NCI-H1417 treated with DMSO at 0.1 percent for 48 hours (cell line): ENCODE measurements around the gene ARHGAP20.

ENCODE experiments used
- DNase-seq: peaks from one replicate; lab custom pipeline; 2025; lab: John Stamatoyannopoulos, UW

Gene ARHGAP20, protein sequence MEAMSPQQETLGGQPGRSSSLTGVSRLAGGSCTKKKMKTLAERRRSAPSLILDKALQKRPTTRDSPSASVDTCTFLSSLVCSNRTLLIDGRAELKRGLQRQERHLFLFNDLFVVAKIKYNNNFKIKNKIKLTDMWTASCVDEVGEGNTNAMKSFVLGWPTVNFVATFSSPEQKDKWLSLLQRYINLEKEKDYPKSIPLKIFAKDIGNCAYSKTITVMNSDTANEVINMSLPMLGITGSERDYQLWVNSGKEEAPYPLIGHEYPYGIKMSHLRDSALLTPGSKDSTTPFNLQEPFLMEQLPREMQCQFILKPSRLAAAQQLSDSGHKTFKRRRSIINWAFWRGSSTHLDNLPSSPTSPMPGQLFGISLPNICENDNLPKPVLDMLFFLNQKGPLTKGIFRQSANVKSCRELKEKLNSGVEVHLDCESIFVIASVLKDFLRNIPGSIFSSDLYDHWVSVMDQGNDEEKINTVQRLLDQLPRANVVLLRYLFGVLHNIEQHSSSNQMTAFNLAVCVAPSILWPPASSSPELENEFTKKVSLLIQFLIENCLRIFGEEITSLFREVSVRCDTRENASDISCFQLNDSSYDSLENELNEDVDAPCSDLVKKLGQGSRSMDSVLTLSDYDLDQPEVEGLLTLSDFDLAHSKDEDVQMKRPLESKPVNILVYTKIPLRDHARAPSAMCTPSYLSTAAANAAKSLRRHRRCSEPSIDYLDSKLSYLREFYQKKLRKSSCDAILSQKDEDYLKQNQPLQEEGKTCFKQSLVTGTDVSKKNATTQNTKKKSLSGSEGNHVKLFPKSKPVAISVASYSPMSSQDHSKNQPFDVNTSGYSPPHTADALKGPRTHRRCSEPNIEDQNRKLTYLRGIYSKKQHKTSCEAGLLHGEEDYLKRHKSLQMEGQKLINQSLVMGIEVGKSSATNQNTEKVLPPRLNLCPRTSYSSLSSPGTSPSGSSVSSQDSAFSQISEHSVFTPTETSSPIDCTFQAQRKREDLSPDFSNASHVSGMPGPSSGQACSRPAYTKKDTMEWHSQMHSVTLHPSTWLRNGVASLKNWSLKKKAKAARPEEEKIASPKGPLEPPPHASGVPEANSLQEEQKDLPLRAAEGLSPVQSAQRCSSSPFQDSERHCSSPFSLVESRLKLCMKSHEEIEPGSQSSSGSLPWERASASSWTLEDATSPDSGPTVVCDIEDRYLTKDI

DNA sequence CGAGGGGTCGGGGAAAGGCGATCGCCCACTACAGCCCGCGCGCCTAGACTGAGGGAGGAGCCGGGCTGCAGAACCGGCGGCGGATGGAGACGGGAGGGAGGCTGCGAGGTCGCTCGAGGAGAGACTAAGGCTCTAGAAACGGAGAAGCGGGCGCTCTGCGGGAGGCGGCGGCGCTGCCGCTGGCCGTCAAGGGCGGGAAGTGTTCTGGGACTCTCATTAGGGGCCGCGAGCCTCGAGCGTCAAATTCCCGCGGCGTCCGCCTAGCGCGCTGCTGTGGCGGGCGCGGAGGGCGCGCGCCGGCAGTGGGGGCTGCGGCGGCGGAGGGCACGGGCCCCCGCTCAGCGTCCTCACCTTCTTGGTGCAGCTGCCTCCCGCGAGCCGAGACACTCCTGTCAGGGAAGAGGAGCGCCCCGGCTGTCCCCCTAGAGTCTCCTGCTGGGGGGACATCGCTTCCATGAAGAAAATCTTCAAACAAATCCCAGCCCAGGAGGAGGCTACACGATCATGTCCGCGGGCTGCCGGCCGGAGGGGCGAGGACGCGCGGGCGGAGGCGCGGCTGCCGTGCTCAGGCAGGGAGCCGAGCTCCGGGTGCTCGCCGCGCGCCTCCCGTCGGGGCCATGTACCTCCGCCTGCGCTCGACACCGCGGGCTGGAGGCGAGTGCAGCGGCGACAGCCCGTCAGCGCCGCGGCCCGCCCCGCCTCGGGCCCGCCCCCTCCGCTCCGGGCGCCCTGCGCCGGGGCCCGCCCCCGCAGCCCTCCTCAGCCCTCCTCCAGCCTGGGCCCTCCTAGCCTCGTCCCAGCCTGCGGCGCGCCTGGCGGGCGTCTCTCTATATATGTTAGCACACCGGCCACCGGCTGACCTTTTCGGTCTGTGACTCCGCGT lies at the start of gene ARHGAP20:
Gene ARHGAP20 (minus strand): TSS at position 662 of the 883 bp plus-strand sequence. CDS start 206 bp downstream, at position 456.
- DNase-seq = no peak

DNA sequence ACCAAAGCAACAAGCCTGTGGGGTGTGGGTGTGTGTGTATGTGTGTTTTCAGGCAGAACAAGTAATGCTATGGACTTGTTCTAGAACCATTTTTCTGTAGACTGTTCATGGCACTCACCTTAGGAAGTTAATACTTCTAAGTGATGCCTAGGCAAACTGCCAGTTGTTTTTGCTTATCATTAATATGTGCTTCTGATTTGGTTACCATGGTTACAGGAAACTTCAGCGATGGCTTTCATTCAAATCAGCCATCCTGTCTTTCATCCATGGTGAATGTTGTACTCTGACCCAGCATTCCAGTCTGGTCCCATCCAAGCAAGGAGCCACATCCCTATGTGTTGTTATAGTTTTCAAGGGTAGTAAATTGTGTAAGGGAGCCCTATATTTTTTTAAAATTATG lies 49.8 kb upstream of the ARHGAP20 start:
- DNase-seq = no peak

DNA sequence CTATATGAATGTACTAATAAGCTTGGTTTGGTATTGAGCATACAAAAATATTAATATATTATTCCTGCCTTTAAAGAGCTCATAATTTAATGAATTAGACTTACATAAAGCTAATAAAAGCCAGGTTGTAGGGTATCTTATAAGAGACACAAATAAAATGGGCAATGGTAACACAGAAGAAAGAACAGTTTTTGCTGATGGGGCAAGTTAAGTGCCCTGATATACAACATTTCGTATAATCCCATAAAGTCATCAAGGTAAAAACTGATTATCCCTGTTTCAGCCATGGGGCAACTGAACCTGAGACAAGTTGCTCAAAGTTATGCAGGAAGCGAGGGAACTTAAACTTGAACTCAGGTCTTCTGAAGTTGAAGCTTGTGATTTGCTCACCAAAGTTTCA lies 48.9 kb upstream of the ARHGAP20 start:
- no peak for DNase-seq

DNA sequence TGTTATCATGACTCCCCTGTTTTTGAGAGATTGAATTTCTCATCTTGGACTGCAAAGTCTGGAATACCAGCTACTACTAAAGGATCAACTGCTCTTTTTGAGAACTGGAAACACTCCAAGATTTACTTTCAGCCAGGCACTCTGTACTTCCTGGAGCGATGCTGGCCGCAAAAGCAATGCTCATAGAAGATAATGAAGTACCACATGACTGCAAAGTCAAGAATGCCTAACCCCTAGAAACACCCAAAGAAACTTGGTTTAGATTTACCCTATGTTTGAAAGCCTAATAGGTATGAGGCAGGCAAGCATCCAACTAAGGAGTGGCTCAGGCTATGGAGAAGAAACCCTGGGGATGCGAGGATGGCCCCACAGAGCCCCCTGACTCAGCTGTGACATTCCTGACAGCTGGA lies 47.7 kb upstream of the ARHGAP20 start:
- no peak for DNase-seq

DNA sequence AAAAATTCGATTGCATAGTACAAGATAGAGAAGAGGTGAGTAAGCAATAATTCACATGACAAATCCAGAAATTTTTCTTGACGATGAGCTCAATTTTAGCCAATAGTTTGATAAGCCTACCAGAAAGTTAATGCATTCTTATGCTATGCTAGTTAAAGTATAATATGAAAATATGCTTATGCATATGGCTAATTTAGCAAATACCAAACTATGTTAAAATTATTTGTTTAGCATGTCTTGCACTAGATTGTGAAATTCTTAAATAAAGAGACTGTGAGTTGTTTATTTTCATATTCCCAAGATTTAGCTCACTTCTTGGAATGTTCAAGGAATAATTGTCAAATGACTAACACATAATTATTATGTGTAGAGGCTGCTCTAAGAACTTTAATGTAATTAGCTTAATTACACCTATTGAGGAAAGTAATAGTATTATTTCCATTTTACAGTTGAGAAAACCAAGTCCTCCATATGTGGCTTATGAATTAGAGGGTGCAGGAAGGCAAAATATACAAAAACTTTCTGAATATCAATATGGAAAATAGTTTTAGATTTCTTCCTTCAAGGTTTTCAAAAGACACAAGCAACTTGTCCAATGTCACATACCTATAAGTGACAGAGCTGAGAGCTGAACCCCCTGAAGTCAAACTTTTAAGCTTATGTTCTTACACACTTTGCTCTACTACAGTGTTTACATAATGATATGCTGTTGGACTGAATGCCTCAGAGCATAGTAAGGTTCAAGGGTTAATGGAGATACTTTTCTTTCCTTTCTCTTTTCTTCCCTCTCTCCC lies 45.9 kb upstream of the ARHGAP20 start:
- no peak for DNase-seq

DNA sequence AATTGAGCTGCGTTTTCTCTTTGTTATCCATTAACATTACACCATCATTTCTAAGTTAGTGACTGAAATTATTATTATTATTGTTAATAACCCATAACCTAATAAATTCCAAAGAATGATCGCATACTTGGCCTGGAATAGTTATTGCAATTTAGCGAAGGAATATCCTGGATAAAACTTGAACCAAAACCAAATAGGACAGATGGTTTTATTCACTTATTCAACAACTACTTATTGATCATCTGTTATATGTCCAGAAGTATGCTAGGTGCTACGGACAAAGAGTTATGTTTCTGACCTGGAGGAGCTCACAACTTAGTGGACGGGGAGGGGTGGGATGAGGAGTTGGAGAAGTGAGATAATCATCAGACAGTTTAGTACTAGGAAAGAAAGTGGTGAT lies 44.8 kb upstream of the ARHGAP20 start:
- DNase-seq = no peak

DNA sequence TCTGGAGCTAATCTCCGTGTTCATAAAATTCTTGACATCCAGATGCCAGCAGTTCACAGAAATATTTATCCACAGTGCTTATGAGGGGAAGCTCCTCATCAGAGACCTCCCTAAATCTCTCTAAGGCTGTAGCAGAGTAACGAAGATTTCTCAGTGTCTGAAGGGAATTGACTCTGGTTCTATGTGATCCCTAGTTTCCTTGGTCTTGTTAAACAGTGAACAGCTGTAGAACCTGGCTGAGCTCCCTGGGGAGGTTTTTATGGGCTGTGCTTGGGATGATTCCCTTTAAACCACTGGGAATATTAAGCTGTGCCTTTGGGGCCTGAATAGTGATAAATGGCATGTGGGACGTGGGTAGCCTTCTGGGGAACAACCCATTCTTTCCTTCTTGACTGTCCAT lies 43.7 kb upstream of the ARHGAP20 start:
- no peak for DNase-seq

DNA sequence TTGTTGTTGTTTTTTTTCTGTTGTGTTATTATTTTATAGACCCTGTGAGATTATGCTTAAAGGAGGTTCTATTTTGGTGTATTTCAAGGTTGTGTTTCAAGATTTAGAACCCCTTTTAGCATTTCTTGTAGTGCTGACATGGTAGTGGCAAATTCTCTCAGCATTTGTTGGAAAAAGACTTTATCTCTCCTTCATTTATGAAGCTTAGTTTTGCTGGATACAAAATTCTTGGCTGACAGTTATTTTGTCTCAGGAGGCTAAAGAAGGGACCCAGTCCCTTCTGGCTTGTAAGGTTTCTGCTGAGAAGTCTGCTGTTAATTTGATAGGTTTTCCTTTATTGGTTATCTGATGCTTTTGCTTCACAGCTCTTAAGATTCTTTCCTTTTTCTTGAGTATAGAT lies 40.7 kb upstream of the ARHGAP20 start:
- no peak for DNase-seq

DNA sequence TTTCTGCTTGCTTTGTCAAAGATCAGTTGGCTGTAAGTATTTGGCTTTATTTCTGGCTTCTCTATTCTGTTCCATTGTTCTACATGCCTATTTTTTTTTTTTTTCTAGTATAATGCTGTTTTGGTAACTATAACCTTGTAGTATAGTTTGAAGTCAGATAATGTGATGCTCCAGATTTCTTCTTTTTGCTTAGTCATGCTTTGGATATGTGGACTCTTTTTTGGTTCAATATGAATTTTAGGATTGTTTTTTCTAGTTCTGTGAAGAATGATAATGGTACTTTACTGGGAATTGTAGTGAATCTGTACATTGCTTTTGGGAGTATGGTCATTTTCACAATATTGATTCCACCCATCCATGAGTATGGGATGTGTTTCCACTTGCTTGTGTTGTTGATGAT lies 37.9 kb upstream of the ARHGAP20 start:
- DNase-seq = no peak

DNA sequence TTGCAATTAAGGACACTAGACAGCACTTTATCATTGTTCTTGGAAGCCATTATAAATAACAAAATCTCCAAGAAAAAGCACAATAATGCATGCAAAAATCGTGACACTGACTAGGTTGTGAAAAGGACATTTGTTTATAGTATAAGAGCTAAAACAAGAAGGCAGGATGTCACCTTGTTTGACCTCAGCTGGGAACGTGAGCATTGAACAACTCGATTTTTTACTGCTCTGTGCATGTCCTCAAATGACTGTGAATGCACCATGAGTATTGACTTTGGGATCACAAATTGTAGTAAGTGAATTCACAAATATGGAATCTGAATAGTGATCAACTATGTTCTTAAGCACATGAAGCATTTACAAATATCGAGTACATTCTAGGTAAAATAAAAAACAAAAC lies 35.3 kb upstream of the ARHGAP20 start:
- DNase-seq = no peak

DNA sequence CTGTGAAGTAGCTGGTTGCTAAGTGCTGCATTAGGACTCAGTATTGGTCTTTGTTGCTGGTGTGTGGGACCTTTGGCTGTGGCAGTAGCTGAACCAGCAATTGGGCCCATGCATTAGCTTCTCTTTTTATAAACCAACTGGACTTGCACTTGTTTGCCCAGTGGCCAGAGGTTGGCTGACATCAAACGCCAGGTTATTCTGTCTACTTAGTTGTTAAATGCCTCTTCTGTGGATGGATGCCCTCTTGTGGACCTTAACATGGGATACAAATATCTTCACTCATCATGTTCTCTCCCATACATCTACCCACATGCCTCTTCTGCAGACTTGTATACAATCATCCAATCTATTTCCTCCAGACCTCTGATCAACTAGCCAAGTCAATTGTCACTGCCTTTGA lies 26.4 kb upstream of the ARHGAP20 start:
- DNase-seq = no peak

DNA sequence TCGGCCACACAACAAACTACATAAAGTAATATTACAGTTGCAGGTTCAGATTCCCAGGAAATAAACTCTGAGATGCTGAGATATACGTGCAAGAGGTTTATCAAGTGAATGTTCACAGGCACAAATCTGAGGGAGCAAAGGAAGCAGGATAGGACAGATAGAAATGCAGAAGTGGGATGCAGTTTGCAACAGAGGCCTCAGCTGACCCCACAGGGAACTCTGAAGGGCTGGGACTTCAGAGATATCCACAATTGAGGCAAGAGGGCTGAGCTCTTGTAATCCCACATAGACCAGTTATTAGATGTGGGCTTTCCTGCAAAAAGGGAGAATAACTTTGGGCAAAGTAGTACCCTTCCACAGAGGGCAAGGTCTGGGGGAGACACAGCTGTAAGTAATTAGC lies 25.4 kb upstream of the ARHGAP20 start:
- DNase-seq = no peak

DNA sequence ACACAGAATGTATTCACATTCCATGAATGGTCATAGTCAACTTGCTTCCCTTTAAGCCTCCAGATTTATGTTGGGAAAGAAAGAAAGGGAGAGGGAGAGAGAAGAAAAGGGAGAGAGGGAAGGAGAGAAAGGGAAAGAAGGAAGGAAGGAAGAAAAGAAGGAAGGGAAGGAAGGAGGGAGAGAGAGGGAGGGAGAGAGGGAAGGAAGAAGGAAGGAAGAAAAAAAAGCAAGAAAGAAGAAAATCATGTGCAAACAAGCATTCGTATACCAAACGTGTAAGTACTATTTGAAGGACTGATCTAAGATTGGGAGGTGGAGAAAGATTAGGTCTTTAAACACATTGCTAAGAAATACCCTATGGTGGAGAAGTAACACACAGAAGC lies 23.9 kb upstream of the ARHGAP20 start:
- DNase-seq = no peak

DNA sequence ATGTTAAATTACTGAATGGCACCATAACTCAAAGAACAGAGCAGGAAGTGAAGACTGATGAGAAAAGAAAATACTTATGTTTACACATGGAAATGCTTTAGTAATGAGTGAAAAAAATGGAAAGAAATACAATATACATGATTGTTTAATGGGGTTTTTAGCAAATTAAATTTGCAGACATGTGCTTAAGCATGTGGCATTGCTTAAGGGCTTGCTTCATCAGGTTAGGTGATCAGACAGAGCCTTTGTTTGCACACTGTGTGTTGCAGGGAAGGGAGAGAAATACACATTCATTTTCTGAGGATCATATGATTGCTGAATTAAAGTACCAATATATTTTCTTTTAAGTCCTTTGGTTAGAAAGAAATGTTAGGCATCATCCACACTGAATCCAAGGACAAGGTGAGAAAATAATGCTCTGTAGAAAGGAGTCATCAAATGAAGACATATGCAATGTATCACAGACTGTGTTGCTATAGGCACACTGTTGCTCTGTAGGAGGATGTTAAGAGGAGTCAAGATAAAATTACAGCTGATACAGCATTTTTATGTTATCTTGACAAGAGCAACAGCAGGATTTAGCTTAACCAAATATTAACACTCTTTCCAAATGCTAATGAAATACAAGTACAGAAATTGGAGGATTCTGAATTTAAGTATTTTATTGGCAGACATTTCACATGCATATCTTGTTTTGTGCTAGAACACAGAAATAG lies 23.4 kb upstream of the ARHGAP20 start:
- DNase-seq = no peak

DNA sequence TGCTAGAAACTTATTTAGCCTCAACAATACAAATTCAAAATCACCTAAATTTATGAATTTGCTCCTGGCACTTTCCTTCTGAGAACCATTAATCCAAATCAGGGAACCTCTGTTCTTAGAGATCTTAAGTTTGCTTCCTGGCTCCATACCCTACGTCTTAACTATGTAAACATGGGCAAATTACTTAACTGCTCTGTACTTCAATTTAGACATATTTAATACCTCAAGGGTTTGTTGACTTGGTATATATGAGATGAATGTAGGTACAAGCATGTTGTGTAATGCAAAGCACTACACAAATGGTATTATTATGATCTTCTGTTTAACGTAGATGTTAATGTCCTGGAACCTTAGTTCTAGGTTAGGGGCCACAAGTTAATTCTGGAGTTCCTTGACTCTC lies 22.6 kb upstream of the ARHGAP20 start:
- DNase-seq = no peak

DNA sequence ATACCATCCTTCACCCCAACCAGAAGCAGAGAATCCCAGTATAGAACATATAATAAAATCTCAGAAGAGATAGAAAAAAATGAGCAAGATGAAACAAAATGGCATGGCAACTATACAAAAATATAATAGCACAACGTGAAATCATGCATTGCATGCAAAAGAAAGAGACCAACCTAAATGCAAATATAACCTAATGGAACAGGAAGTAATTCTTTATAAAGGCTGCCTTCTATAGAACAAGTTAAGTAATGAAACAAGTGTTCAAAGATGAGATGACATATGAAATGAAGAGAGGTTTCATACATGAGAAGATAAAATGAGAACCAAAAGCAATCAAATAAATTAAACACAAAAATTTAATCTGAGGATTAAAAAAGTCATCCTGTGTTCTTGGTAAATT lies 18.5 kb upstream of the ARHGAP20 start:
- no peak for DNase-seq

DNA sequence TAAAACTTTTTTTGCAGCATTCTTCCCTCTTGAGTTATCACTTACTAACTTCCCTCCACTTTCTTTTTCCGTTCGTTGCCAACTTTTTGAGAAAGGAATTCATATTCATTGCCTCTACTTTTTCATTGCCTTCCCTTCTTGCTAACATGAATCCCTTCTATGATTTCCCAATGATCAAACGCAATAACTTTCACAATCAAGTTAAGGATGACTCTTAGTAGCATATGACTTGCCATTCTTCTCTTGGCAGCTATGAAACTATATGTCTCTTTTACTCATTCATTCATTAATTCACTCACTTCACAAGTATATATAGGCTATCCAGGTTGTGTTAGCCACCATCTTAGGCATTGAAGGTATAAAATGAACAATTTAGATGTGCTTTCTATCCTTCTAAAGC lies 16.6 kb upstream of the ARHGAP20 start:
- DNase-seq = no peak

DNA sequence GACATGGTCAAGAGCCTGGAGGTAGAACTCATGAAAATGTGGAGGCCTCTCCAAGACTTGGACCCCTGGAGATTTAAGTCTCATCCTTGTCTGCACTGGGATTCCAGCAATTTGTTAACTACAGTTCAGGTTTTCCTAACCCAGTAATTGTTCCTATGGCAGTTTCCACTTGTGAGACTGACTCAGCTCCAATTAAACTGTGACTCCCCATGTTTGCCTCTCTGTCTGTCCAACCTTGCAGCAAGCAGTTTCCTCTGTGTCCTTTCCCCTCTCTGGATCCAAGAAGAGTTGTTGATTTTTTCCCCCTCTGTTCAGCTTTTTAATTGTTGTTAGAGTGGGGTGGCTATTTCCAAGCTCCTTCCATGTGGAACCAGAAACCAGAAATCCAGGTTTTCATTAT lies 16.2 kb upstream of the ARHGAP20 start:
- no peak for DNase-seq

DNA sequence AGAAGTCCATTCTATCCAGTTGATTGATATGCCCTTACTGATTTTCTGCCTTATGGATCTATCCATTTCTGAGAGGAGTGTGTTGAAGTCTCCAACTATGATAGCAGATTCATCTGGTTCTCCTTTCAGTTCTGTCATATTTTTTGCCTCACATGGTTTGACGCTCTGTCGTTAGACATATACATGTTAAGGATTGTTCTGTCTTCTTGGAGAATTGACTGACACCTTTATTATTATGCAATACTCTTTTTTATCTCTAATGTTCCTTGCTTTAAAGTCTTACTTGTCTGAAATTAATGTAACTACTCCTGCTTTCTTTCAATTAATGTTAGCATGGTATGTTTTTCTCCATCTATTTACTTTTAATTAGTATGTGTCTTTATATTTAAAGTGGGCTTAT lies 12.1 kb upstream of the ARHGAP20 start:
- DNase-seq = no peak
